Neural progenitor cell (in vitro differentiated cells): ENCODE data around the gene SLC25A40. TPM values are rescaled to one million over a fixed set of nuclear protein-coding genes. Genes with fewer than 3 reads are reported as not detected.
A peak's percentile ranks its signal among the peaks of the same experiment; 100 is the strongest.

Source experiments
- DNase-seq: peaks from one replicate; pipeline ENCODE4 v3.0.0-alpha.2; 2016; ENCODE audit warnings: low spot score
- H2AFZ ChIP-seq: fragments of 200-600 bp; sonication (generic); replicated peaks from 2 replicates; pipeline ENCODE4 v1.6.1; 2016; ENCODE audit warnings: antibody characterized with exemption
- H3F3A ChIP-seq: fragments of 200-600 bp; sonication (generic); 2 replicates; pipeline ENCODE4 v1.6.1; 2016; ENCODE audit warnings: antibody characterized with exemption, low read depth
- H3K27ac ChIP-seq: fragments of 200-600 bp; sonication (generic); 2 replicates; pipeline ENCODE4 v1.5.1; 2016; ENCODE audit warnings: mild to moderate bottlenecking
- H3K27me3 ChIP-seq: fragments of 200-600 bp; sonication (generic); 2 replicates; pipeline ENCODE4 v1.6.1; 2016; ENCODE audit warnings: mild to moderate bottlenecking, moderate library complexity
- H3K36me3 ChIP-seq: fragments of 200-600 bp; sonication (generic); 2 replicates; pipeline ENCODE4 v1.5.1; 2016
- H3K4me1 ChIP-seq: fragments of 200-600 bp; sonication (generic); 2 replicates; pipeline ENCODE4 v1.6.1; 2016; ENCODE audit warnings: mixed run types
- H3K4me2 ChIP-seq: fragments of 200-600 bp; sonication (generic); 2 replicates; pipeline ENCODE4 v1.6.1; 2016
- H3K4me3 ChIP-seq: fragments of 200-600 bp; sonication (generic); 2 replicates; pipeline ENCODE4 v1.5.1; 2016
- H3K79me2 ChIP-seq: fragments of 200-600 bp; sonication (generic); 2 replicates; pipeline ENCODE4 v1.6.1; 2016; ENCODE audit warnings: low read depth
- H3K9ac ChIP-seq: fragments of 200-600 bp; sonication (generic); 2 replicates; pipeline ENCODE4 v1.6.1; 2016
- H3K9me3 ChIP-seq: fragments of 200-600 bp; sonication (generic); 2 replicates; pipeline ENCODE4 v1.5.1; 2016; ENCODE audit warnings: low read depth
- H4K20me1 ChIP-seq: fragments of 200-600 bp; sonication (generic); 2 replicates; pipeline ENCODE4 v1.6.1; 2016; ENCODE audit warnings: low read depth
- H3K27ac Mint-ChIP-seq: 3 replicates; pipeline ENCODE4 v1.8.0; 2021; ENCODE audit warnings: mixed read lengths
- H3K27me3 Mint-ChIP-seq: 2 replicates; pipeline ENCODE4 v1.8.0; 2022; ENCODE audit warnings: low read depth, mild to moderate bottlenecking, inconsistent platforms, moderate library complexity, mixed read lengths; ENCODE audit not compliant: insufficient read depth
- H3K36me3 Mint-ChIP-seq: 3 replicates; pipeline ENCODE4 v1.8.0; 2021; ENCODE audit warnings: mixed read lengths
- H3K4me1 Mint-ChIP-seq: 3 replicates; pipeline ENCODE4 v1.8.0; 2021; ENCODE audit warnings: mixed read lengths
- H3K4me3 Mint-ChIP-seq: 3 replicates; pipeline ENCODE4 v1.8.0; 2021; ENCODE audit warnings: mild to moderate bottlenecking, moderate library complexity, mixed read lengths
- H3K9me3 Mint-ChIP-seq: 3 replicates; pipeline ENCODE4 v1.8.0; 2020; ENCODE audit warnings: mixed read lengths
- EZH2 ChIP-seq: fragments of 200-600 bp; sonication (generic); IDR thresholded peaks from 2 replicates; pipeline ENCODE4 v1.6.1; 2017; ENCODE audit warnings: antibody characterized with exemption, mild to moderate bottlenecking, moderate library complexity
- EZH2phosphoT487 ChIP-seq: fragments of 200-600 bp; sonication (generic); IDR thresholded peaks from 2 replicates; pipeline ENCODE4 v1.6.1; 2017; ENCODE audit warnings: antibody characterized with exemption
- total RNA-seq: library from RNA; depleted of rRNA; stranded (reverse); fragments of >200 nt; gene quantifications from 2 replicates; pipeline ENCODE4 v1.2.3, GENCODE V29; 2015; ENCODE audit warnings: low replicate concordance
- TF ChIP-seq, protein P1 (sequence below): fragments of 200-600 bp; sonication (generic); IDR thresholded peaks from 2 replicates; pipeline ENCODE4 v1.5.1; 2017; ENCODE audit warnings: antibody characterized with exemption, mild to moderate bottlenecking

Gene SLC25A40
- total RNA-seq, 1 donor from 2014 or later: 57.3 TPM

DNA sequence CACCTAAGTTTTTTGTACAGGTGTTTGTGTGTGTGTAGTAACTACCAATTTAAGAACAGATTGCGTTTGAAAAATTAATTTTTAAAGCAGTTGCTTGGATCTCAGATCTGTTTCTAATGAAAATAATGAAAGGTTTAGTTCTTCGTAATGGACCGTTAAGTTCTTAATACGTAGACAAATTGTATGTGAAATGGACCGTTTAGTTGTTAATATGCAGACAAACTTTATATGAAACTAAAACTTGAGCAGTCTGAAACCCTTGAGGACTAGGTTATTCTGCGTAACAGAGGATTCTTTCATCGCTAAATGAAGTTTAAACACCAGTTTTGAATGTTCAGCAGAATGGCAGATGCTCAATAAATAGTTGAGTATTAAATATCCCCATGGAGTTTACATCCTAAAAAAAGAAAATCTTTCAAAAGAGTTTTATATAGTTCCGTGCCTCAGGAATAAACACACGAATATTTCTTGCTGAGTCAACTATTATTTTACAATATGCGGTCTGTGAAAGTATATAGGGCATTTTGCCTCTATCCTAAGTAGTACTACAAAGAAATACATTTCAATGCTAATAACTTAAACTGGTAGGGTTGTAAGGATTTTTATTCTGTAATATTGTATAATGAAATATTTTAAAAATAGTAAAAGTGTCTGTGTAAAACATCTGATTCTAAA is 1.3 kb upstream of the SLC25A40 start:
- Histone ChIP-seq H3K9ac (peak overlapping the region; percentile 66), H3F3A (peaks cover 23% of the 10 kb centered on the region), H3K9me3 (no peaks in the 10 kb centered on the region), H3K79me2 (peaks cover 90% of the 10 kb centered on the region), H3K4me1 (peaks cover 22% of the 10 kb centered on the region), H2AFZ (peak overlapping the region; percentile 99), H4K20me1 (peaks cover 33% of the 10 kb centered on the region), H3K4me3 (peak overlapping the region; percentile 90), H3K36me3 (peaks cover 10% of the 10 kb centered on the region), H3K27ac (peak overlapping the region; percentile 93), H3K4me2 (peak overlapping the region; percentile 94), H3K27me3 (no peaks in the 10 kb centered on the region)
- TF ChIP-seq EZH2 (no peak), EZH2phosphoT487 (no peak)
- TF ChIP-seq, protein P1, sequence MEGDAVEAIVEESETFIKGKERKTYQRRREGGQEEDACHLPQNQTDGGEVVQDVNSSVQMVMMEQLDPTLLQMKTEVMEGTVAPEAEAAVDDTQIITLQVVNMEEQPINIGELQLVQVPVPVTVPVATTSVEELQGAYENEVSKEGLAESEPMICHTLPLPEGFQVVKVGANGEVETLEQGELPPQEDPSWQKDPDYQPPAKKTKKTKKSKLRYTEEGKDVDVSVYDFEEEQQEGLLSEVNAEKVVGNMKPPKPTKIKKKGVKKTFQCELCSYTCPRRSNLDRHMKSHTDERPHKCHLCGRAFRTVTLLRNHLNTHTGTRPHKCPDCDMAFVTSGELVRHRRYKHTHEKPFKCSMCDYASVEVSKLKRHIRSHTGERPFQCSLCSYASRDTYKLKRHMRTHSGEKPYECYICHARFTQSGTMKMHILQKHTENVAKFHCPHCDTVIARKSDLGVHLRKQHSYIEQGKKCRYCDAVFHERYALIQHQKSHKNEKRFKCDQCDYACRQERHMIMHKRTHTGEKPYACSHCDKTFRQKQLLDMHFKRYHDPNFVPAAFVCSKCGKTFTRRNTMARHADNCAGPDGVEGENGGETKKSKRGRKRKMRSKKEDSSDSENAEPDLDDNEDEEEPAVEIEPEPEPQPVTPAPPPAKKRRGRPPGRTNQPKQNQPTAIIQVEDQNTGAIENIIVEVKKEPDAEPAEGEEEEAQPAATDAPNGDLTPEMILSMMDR: no peak
- Mint-ChIP-seq H3K4me1 (peaks cover 19% of the 10 kb centered on the region), H3K9me3 (peaks cover 5% of the 10 kb centered on the region), H3K36me3 (peaks cover 32% of the 10 kb centered on the region), H3K27ac (peak overlapping the region; percentile 70), H3K4me3 (peak overlapping the region; percentile 96), H3K27me3 (no peaks in the 10 kb centered on the region)
- DNase-seq: no peak

DNA sequence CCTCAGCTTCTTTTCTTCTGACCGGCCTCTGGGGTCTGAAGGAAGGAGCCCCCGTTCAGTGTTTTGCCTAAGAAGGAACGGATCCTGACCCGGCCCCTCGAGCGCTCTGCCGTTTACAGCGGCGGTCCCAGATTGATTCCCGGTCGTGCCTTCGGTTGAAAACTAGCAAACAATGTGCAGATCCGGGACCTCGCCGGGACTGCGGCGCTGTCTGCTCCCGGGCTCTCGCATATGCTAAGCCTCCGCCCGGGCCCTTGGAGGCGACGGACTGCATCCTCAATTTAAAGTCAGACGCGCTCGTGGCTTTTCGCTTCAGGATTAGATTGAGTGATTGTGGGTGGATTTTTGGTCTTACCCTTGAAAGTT is 692 bp upstream of the SLC25A40 start:
- H3K27ac Mint-ChIP-seq: peak overlapping the region; percentile 88
- peaks cover 10% of the 10 kb centered on the region for H3K36me3 ChIP-seq
- H3K4me1 Mint-ChIP-seq: peaks cover 19% of the 10 kb centered on the region
- peaks cover 11% of the 10 kb centered on the region for H3K9me3 Mint-ChIP-seq
- peak; percentile 84 for DNase-seq
- H4K20me1 ChIP-seq: peaks cover 26% of the 10 kb centered on the region
- H3K4me3 Mint-ChIP-seq: peak overlapping the region; percentile 96
- peak overlapping the region; percentile 94 for H3K4me2 ChIP-seq
- H3K36me3 Mint-ChIP-seq: peaks cover 37% of the 10 kb centered on the region
- peak overlapping the region; percentile 93 for H3K27ac ChIP-seq
- H3K4me3 ChIP-seq: peak overlapping the region; percentile 90
- peaks cover 90% of the 10 kb centered on the region for H3K79me2 ChIP-seq
- peaks cover 22% of the 10 kb centered on the region for H3K4me1 ChIP-seq
- peaks cover 23% of the 10 kb centered on the region for H3F3A ChIP-seq
- H2AFZ ChIP-seq: peak overlapping the region; percentile 99
- H3K9me3 ChIP-seq: peaks cover 3% of the 10 kb centered on the region
- H3K9ac ChIP-seq: peak overlapping the region; percentile 66
- no peaks in the 10 kb centered on the region for H3K27me3 ChIP-seq
- H3K27me3 Mint-ChIP-seq: no peaks in the 10 kb centered on the region
- no peak for TF ChIP-seq EZH2phosphoT487
- TF ChIP-seq EZH2: no peak
- TF ChIP-seq, protein P1: no peak

DNA sequence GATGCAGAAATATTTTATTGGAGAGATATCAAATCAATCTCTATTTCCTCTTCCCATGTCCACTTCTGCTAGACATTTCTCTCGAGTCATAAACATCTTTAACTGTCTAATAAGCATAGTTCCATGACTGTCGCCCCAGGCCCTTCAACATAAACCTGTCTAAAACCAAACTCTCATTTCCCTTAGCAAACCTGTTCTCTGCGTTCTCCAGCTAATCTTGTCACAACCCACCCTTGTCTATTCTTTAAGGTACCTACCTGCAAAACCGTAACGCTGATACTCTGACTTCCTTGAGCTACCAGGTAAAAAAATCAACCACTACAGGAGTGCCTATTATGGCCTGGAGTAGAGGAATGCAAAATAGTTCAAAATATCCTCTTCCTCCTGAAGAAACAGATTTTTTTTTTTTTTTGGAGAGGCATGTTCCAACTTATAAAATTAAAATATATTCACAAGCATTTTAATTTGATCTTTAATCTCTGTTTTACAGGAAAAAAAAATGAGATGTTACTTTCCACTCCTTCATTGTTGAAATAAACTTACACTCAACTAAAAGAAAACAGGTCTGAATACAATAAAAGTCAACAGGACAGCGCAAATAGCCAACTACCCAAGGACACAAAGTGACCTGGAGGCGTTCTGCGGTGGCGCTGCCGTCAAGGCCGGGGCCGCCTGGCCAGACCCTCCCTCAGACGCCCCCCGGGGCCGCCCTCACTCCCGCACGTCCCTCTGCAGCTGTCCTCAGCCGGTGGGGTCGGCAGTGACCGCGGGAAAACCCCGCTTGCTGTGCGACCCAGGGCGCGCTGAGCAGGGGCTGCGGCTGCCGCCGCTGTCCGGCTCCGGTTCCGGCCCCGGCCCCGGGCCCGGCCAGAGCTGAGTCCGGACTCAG is 765 bp downstream of the SLC25A40 start:
- Histone ChIP-seq H3K4me2 (peak overlapping the region; percentile 94), H3K79me2 (peaks cover 83% of the 10 kb centered on the region), H3K27ac (peak overlapping the region; percentile 93), H3K4me3 (peak overlapping the region; percentile 90), H3F3A (peaks cover 23% of the 10 kb centered on the region), H3K27me3 (no peaks in the 10 kb centered on the region), H3K9me3 (peaks cover 5% of the 10 kb centered on the region), H3K9ac (peak overlapping the region; percentile 64), H2AFZ (peak overlapping the region; percentile 99), H4K20me1 (peaks cover 21% of the 10 kb centered on the region), H3K36me3 (peaks cover 8% of the 10 kb centered on the region), H3K4me1 (peaks cover 22% of the 10 kb centered on the region)
- Mint-ChIP-seq H3K4me1 (peaks cover 19% of the 10 kb centered on the region), H3K4me3 (peak overlapping the region; percentile 96), H3K27me3 (no peaks in the 10 kb centered on the region), H3K9me3 (peaks cover 24% of the 10 kb centered on the region), H3K27ac (peak overlapping the region; percentile 83), H3K36me3 (peaks cover 40% of the 10 kb centered on the region)
- DNase-seq: peak; percentile 3
- no peak for TF ChIP-seq EZH2
- TF ChIP-seq EZH2phosphoT487: no peak
- TF ChIP-seq, protein P1: peak; percentile 2
